ENCODE results near the gene POLN. TPM values are rescaled to one million over a fixed set of nuclear protein-coding genes. Genes with fewer than 3 reads are reported as not detected.
"Not testable (repeated sequence)": the region's sequence is repeated elsewhere in the genome, so short reads cannot be mapped to it uniquely, and the experiment has no call there.

The POLN gene
- total RNA-seq, 2 experiments from 2014 or later: 2.1 to 2.3 TPM

- no peaks in the 10 kb centered on the region for H3K27me3 ChIP-seq (ENCODE audit: control insufficient read depth in 1 of 2, insufficient read depth in 2 of 2, low read length in 2 of 2)
- no peaks in the 10 kb centered on the region for H3K9me3 Mint-ChIP-seq
- no peak for ATAC-seq (ENCODE audit: poor library complexity)
- H3K4me1 Mint-ChIP-seq (ENCODE audit: low read depth): peaks cover 31% of the 10 kb centered on the region
- H3K4me1 ChIP-seq (ENCODE audit: insufficient read depth, low read length): peaks cover 26% of the 10 kb centered on the region
- peak overlapping the region; percentile 34 for H3K27ac Mint-ChIP-seq
- no peak for DNase-seq
- H3K4me3 ChIP-seq (ENCODE audit: low read length): no peak overlapping the region
- intact Hi-C loops (cut with DNase I, micrococcal nuclease): no loop called here
- TF ChIP-seq CTCF (IDR thresholded peaks at IDR 0.05): no peak
- H3K9me3 ChIP-seq (ENCODE audit: control insufficient read depth in 1 of 2, insufficient read depth in 1 of 2, low read length in 2 of 2): no peaks in the 10 kb centered on the region
- H3K4me3 Mint-ChIP-seq: no peak overlapping the region
- H3K36me3 ChIP-seq (ENCODE audit: insufficient read depth, low read length): no peaks in the 10 kb centered on the region
- POLR2A ChIA-PET: interaction anchor here (0.7 kb wide), 1 partner anchor 141 kb away, joined by 3 read pairs; the partner anchor contains the start of gene CFAP99
- CTCF ChIA-PET: no interaction called here
- H3K36me3 Mint-ChIP-seq (ENCODE audit: low read depth): no peaks in the 10 kb centered on the region
- no peaks in the 10 kb centered on the region for H3K27me3 Mint-ChIP-seq
- no peak overlapping the region for H3K27ac ChIP-seq (ENCODE audit: low read depth in 1 of 2, low read length in 2 of 2)
Measured at GRCh38 chr4:2277956-2278355, 36.0 kb upstream of the POLN start.

GRCh38 chr4:2276581-2277325, 34.8 kb upstream of the POLN start:
- ChIA-PET POLR2A (no interaction called here), CTCF (no interaction called here)
- DNase-seq: no peak
- intact Hi-C loops (cut with DNase I, micrococcal nuclease): no loop called here
- no peak overlapping the region for H3K4me3 ChIP-seq (ENCODE audit: low read length)
- Mint-ChIP-seq H3K4me1 (ENCODE audit: low read depth) (peaks cover 19% of the 10 kb centered on the region), H3K27me3 (no peaks in the 10 kb centered on the region), H3K4me3 (no peak overlapping the region), H3K27ac (no peak overlapping the region), H3K9me3 (no peaks in the 10 kb centered on the region), H3K36me3 (ENCODE audit: low read depth) (peaks cover 4% of the 10 kb centered on the region)
- H3K27me3 ChIP-seq (ENCODE audit: control insufficient read depth in 1 of 2, insufficient read depth in 2 of 2, low read length in 2 of 2): no peaks in the 10 kb centered on the region
- no peak for TF ChIP-seq CTCF (IDR thresholded peaks at IDR 0.05)
- no peaks in the 10 kb centered on the region for H3K9me3 ChIP-seq (ENCODE audit: control insufficient read depth in 1 of 2, insufficient read depth in 1 of 2, low read length in 2 of 2)
- no peaks in the 10 kb centered on the region for H3K36me3 ChIP-seq (ENCODE audit: insufficient read depth, low read length)
- H3K4me1 ChIP-seq (ENCODE audit: insufficient read depth, low read length): peaks cover 14% of the 10 kb centered on the region
- ATAC-seq (ENCODE audit: poor library complexity): no peak
- H3K27ac ChIP-seq (ENCODE audit: low read depth in 1 of 2, low read length in 2 of 2): no peak overlapping the region

- intact Hi-C loops (cut with DNase I, micrococcal nuclease): no loop called here
- Histone ChIP-seq H3K4me3 (ENCODE audit: low read length) (no peak overlapping the region), H3K9me3 (ENCODE audit: control insufficient read depth in 1 of 2, insufficient read depth in 1 of 2, low read length in 2 of 2) (no peaks in the 10 kb centered on the region), H3K36me3 (ENCODE audit: insufficient read depth, low read length) (peaks cover 2% of the 10 kb centered on the region), H3K27me3 (ENCODE audit: control insufficient read depth in 1 of 2, insufficient read depth in 2 of 2, low read length in 2 of 2) (no peaks in the 10 kb centered on the region), H3K4me1 (ENCODE audit: insufficient read depth, low read length) (peaks cover 3% of the 10 kb centered on the region), H3K27ac (ENCODE audit: low read depth in 1 of 2, low read length in 2 of 2) (no peak overlapping the region)
- ChIA-PET POLR2A (no interaction called here), CTCF (no interaction called here)
- DNase-seq (no peak), ATAC-seq (ENCODE audit: poor library complexity) (no peak)
- no peaks in the 10 kb centered on the region for H3K27me3 Mint-ChIP-seq
- peaks cover 9% of the 10 kb centered on the region for H3K4me1 Mint-ChIP-seq (ENCODE audit: low read depth)
- peaks cover 4% of the 10 kb centered on the region for H3K36me3 Mint-ChIP-seq (ENCODE audit: low read depth)
- H3K27ac Mint-ChIP-seq: no peak overlapping the region
- no peaks in the 10 kb centered on the region for H3K9me3 Mint-ChIP-seq
- H3K4me3 Mint-ChIP-seq: no peak overlapping the region
- no peak for TF ChIP-seq CTCF (IDR thresholded peaks at IDR 0.05)
Measured at GRCh38 chr4:2275546-2276251, 33.8 kb upstream of the POLN start.

GRCh38 chr4:2275044-2275397, 33.1 kb upstream of the POLN start:
- H3K27me3 Mint-ChIP-seq; ATAC-seq (ENCODE audit: poor library complexity); H3K27ac ChIP-seq (ENCODE audit: low read depth in 1 of 2, low read length in 2 of 2); H3K9me3 ChIP-seq (ENCODE audit: control insufficient read depth in 1 of 2, insufficient read depth in 1 of 2, low read length in 2 of 2); CTCF ChIA-PET; H3K27ac Mint-ChIP-seq; H3K4me1 ChIP-seq (ENCODE audit: insufficient read depth, low read length); intact Hi-C loops (cut with DNase I, micrococcal nuclease); H3K36me3 ChIP-seq (ENCODE audit: insufficient read depth, low read length); H3K9me3 Mint-ChIP-seq; H3K4me3 ChIP-seq (ENCODE audit: low read length); H3K36me3 Mint-ChIP-seq (ENCODE audit: low read depth); POLR2A ChIA-PET; H3K4me3 Mint-ChIP-seq; DNase-seq; H3K27me3 ChIP-seq (ENCODE audit: control insufficient read depth in 1 of 2, insufficient read depth in 2 of 2, low read length in 2 of 2); H3K4me1 Mint-ChIP-seq (ENCODE audit: low read depth): not testable (repeated sequence)
